Calu3 (cell line): Measurements from ENCODE around the gene TTLL5. TPM values are rescaled to one million over a fixed set of nuclear protein-coding genes. Genes with fewer than 3 reads are reported as not detected.

Experiments used
- BruUV-seq: library from RNA; stranded (reverse); fragments of 400-500 nt; replicated peaks from 2 replicates; lab custom pipeline; 2021; lab: Mats Ljungman, UMichigan
- CTCF ChIA-PET: fragments of 300-600 bp; sonication (Branson Sonifier 250); formaldehyde crosslinking; loops from one replicate; lab custom pipeline; 2022; ENCODE audit warnings: antibody characterized with exemption; lab: Charles Lee
- DNase-seq: peaks from one replicate; pipeline ENCODE4 v3.0.0; 2022
- H3K27ac Mint-ChIP-seq: one replicate; pipeline ENCODE4 v1.8.0; 2022; ENCODE audit warnings: mixed read lengths; ENCODE audit not compliant: unreplicated experiment
- H3K27me3 Mint-ChIP-seq: one replicate; pipeline ENCODE4 v1.8.0; 2022; ENCODE audit warnings: mixed read lengths; ENCODE audit not compliant: unreplicated experiment
- H3K36me3 Mint-ChIP-seq: one replicate; pipeline ENCODE4 v1.8.0; 2022; ENCODE audit warnings: mild to moderate bottlenecking, moderate library complexity, mixed read lengths; ENCODE audit not compliant: insufficient read depth, unreplicated experiment
- H3K4me1 Mint-ChIP-seq: one replicate; pipeline ENCODE4 v1.8.0; 2022; ENCODE audit warnings: mild to moderate bottlenecking, low read depth, mixed read lengths; ENCODE audit not compliant: unreplicated experiment
- H3K4me3 Mint-ChIP-seq: one replicate; pipeline ENCODE4 v1.8.0; 2022; ENCODE audit warnings: mild to moderate bottlenecking, low read depth, moderate library complexity, mixed read lengths; ENCODE audit not compliant: unreplicated experiment
- H3K9me3 Mint-ChIP-seq: one replicate; pipeline ENCODE4 v1.8.0; 2022; ENCODE audit warnings: low read depth, mixed read lengths; ENCODE audit not compliant: unreplicated experiment
- CTCF ChIP-seq: fragments of 200-600 bp; IDR thresholded peaks from one replicate; pipeline ENCODE4 v1.8.0; 2022; ENCODE audit warnings: antibody characterized with exemption; ENCODE audit not compliant: unreplicated experiment
- intact Hi-C: fragments of 100-400 bp; cut with micrococcal nuclease; formaldehyde crosslinking; loops from one replicate; pipeline ENCODE4 v1.10.0; 2022; ENCODE audit not compliant: unreplicated experiment
- total RNA-seq: library from RNA; stranded (reverse); gene quantifications from 2 replicates; pipeline ENCODE4 v1.2.3, GENCODE V29; 2022

TTLL5 gene
- total RNA-seq, 1 experiment from 2014 or later, result 47.5 TPM

- peaks cover 14% of the 10 kb centered on the region for H3K36me3 Mint-ChIP-seq
- no peaks in the 10 kb centered on the region for H3K9me3 Mint-ChIP-seq
- H3K4me1 Mint-ChIP-seq, result peaks cover 27% of the 10 kb centered on the region
- no peak for TF ChIP-seq CTCF
- intact Hi-C loops, result no loop called here
- H3K4me3 Mint-ChIP-seq, result no peak overlapping the region
- no peaks in the 10 kb centered on the region for H3K27me3 Mint-ChIP-seq
- CTCF ChIA-PET, result no interaction called here
- BruUV-seq, result no TSS peak
- no peak for DNase-seq
- peak overlapping the region; percentile 40 for H3K27ac Mint-ChIP-seq
These were observed 205.9 kb downstream of the TTLL5 start for GRCh38 chr14:75866970-75867369.

GRCh38 chr14:75871181-75871880, 210.3 kb downstream of the TTLL5 start:
- Mint-ChIP-seq H3K27ac (no peak overlapping the region), H3K4me3 (no peak overlapping the region), H3K36me3 (peaks cover 14% of the 10 kb centered on the region), H3K4me1 (peaks cover 26% of the 10 kb centered on the region), H3K27me3 (no peaks in the 10 kb centered on the region), H3K9me3 (no peaks in the 10 kb centered on the region)
- DNase-seq, result no peak
- intact Hi-C loops, result no loop called here
- TF ChIP-seq CTCF, result no peak
- CTCF ChIA-PET, result interaction anchor here (0.7 kb wide), 1 partner anchor 627 kb away, joined by 5 read pairs; no protein-coding TSS in a partner anchor
- no TSS peak for BruUV-seq

GRCh38 chr14:75875958-75876357, 214.9 kb downstream of the TTLL5 start:
- no peak for DNase-seq
- intact Hi-C loops, result no loop called here
- Mint-ChIP-seq H3K36me3 (no peaks in the 10 kb centered on the region), H3K27ac (no peak overlapping the region), H3K4me3 (no peak overlapping the region), H3K9me3 (no peaks in the 10 kb centered on the region), H3K4me1 (no peaks in the 10 kb centered on the region), H3K27me3 (no peaks in the 10 kb centered on the region)
- CTCF ChIA-PET, result no interaction called here
- TF ChIP-seq CTCF, result no peak
- BruUV-seq, result no TSS peak

GRCh38 chr14:75876530-75876929, 215.5 kb downstream of the TTLL5 start:
- H3K4me1 Mint-ChIP-seq, result no peaks in the 10 kb centered on the region
- no peak for DNase-seq
- no peak for TF ChIP-seq CTCF
- H3K9me3 Mint-ChIP-seq, result no peaks in the 10 kb centered on the region
- no TSS peak for BruUV-seq
- no peak overlapping the region for H3K27ac Mint-ChIP-seq
- H3K4me3 Mint-ChIP-seq, result no peak overlapping the region
- intact Hi-C loops, result no loop called here
- H3K27me3 Mint-ChIP-seq, result no peaks in the 10 kb centered on the region
- H3K36me3 Mint-ChIP-seq, result no peaks in the 10 kb centered on the region
- CTCF ChIA-PET, result no interaction called here
